CD1c-positive myeloid dendritic cell (primary cell): Measurements from ENCODE around the gene MAGI3.
"Not testable (repeated sequence)": the region's sequence is repeated elsewhere in the genome, so short reads cannot be mapped to it uniquely, and the experiment has no call there.

ENCODE experiments used
- DNase-seq: peaks from one replicate; pipeline ENCODE4 v3.0.0-alpha.2; 2016; ENCODE audit errors: extremely low spot score

The MAGI3 gene

GRCh38 chr1:113576271-113576670 is 186.0 kb downstream of the MAGI3 start:
- DNase-seq = no peak

GRCh38 chr1:113579256-113580018 is 189.1 kb downstream of the MAGI3 start:
- DNase-seq = no peak

- DNase-seq = no peak
Observed at GRCh38 chr1:113581323-113581722, 191.0 kb downstream of the MAGI3 start.

GRCh38 chr1:113582084-113582483 is 191.8 kb downstream of the MAGI3 start:
- no peak for DNase-seq

GRCh38 chr1:113587475-113587874 is 197.2 kb downstream of the MAGI3 start:
- no peak for DNase-seq

GRCh38 chr1:113592230-113592629 is 201.9 kb downstream of the MAGI3 start:
- no peak for DNase-seq

- DNase-seq = no peak
Observed at GRCh38 chr1:113593550-113594297, 203.4 kb downstream of the MAGI3 start.

- not testable (repeated sequence) for DNase-seq
Observed at GRCh38 chr1:113604466-113604865, 214.2 kb downstream of the MAGI3 start.

GRCh38 chr1:113605146-113605545 is 214.8 kb downstream of the MAGI3 start:
- DNase-seq = no peak

- no peak for DNase-seq
Observed at GRCh38 chr1:113608399-113608798, 218.1 kb downstream of the MAGI3 start.

GRCh38 chr1:113610372-113610771 is 220.1 kb downstream of the MAGI3 start:
- DNase-seq = no peak

GRCh38 chr1:113615425-113615824 is 225.1 kb downstream of the MAGI3 start:
- DNase-seq = no peak

GRCh38 chr1:113616156-113616555 is 225.8 kb downstream of the MAGI3 start:
- no peak for DNase-seq

GRCh38 chr1:113617438-113618141 is 227.3 kb downstream of the MAGI3 start:
- DNase-seq = no peak

GRCh38 chr1:113628997-113629396 is 238.7 kb downstream of the MAGI3 start:
- no peak for DNase-seq

- DNase-seq = no peak
Observed at GRCh38 chr1:113630340-113631327, 240.3 kb downstream of the MAGI3 start.

- no peak for DNase-seq
Observed at GRCh38 chr1:113641396-113641795, 251.1 kb downstream of the MAGI3 start.

- no peak for DNase-seq
Observed at GRCh38 chr1:113647164-113647563, 256.8 kb downstream of the MAGI3 start.

- no peak for DNase-seq
Observed at GRCh38 chr1:113648478-113648877, 258.2 kb downstream of the MAGI3 start.

GRCh38 chr1:113652771-113653170 is 262.5 kb downstream of the MAGI3 start:
- no peak for DNase-seq

GRCh38 chr1:113653741-113654140 is 263.4 kb downstream of the MAGI3 start:
- DNase-seq = no peak
